Glomerular endothelial cell (primary cell): Measurements from ENCODE around the gene DVL1. TPM values are rescaled to one million over a fixed set of nuclear protein-coding genes. Genes with fewer than 3 reads are reported as not detected.

Experiments
- DNase-seq: peaks from one replicate; pipeline ENCODE4 v3.0.0-alpha.2; 2011; ENCODE audit warnings: low read depth, low spot score; ENCODE audit errors: extremely low read depth
- total RNA-seq: library from RNA; depleted of rRNA; stranded (reverse); fragments of >200 nt; gene quantifications from 2 replicates; pipeline ENCODE4 v1.2.3, GENCODE V29; 2015

DVL1 gene
- total RNA-seq, 1 donor from 2014 or later = 56.5 TPM

GRCh38 chr1:1286313-1287261 is 62.6 kb downstream of the DVL1 start:
- DNase-seq = no peak

DNA sequence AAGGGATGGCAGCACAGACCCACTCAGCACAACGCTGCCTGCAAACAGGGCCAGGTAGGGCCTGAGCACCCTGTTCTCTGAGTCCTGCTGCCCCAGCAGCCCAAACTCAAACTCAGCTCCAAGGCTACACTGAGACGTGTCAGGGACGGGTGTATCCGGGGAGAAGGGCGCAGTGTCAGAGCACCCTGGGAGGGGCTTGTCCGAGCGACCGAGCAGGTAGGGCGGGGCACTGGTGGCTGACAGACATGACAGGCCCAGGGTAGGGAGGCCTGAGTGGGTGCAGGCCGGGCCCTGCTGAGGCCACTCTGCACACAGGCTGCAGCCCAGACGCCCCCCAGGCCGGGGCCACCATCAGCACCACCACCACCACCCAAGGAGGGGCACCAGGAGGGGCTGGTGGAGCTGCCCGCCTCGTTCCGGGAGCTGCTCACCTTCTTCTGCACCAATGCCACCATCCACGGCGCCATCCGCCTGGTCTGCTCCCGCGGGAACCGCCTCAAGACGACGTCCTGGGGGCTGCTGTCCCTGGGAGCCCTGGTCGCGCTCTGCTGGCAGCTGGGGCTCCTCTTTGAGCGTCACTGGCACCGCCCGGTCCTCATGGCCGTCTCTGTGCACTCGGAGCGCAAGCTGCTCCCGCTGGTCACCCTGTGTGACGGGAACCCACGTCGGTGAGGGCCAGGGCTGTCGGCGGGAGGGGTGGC is 63.5 kb downstream of the DVL1 start:
- no peak for DNase-seq

Other genes with a start within 250 kb of the DVL1 start
- 13.5 and 32.1 TPM in 2 replicates for gene C1orf159, start 233.3 kb downstream of the DVL1 start, total RNA-seq
- not detected in 2 replicates for gene TTLL10, start 175.5 kb downstream of the DVL1 start, total RNA-seq
- gene TNFRSF18, start 142.8 kb downstream of the DVL1 start, total RNA-seq = 0.58 TPM in 1 of 2 replicates, not detected in the other
- gene TNFRSF4, start 135.3 kb downstream of the DVL1 start, total RNA-seq = 5.6 and 58.5 TPM in 2 replicates
- gene SDF4, start 117.4 kb downstream of the DVL1 start, total RNA-seq = 272 and 308 TPM in 2 replicates
- 47.9 and 63.4 TPM in 2 replicates for gene B3GALT6, start 117.2 kb downstream of the DVL1 start, total RNA-seq
- 0.76 and 1.7 TPM in 2 replicates for gene C1QTNF12, start 102.7 kb downstream of the DVL1 start, total RNA-seq
- 44.4 and 80.3 TPM in 2 replicates for gene UBE2J2, start 75.6 kb downstream of the DVL1 start, total RNA-seq
- gene SCNN1D, start 69.0 kb downstream of the DVL1 start, total RNA-seq = 0.34 and 1.4 TPM in 2 replicates
- 33.6 and 62.4 TPM in 2 replicates for gene ACAP3, start 41.5 kb downstream of the DVL1 start, total RNA-seq
- 32.1 and 36.2 TPM in 2 replicates for gene PUSL1, start 40.8 kb downstream of the DVL1 start, total RNA-seq
- gene INTS11, start 24.8 kb downstream of the DVL1 start, total RNA-seq = 104 and 110 TPM in 2 replicates
- gene CPTP, start 24.6 kb downstream of the DVL1 start, total RNA-seq = 46.5 and 56.5 TPM in 2 replicates
- gene TAS1R3, start 18.1 kb downstream of the DVL1 start, total RNA-seq = 0.35 TPM in 1 of 2 replicates, not detected in the other
- gene MXRA8, start 9.1 kb upstream of the DVL1 start, total RNA-seq = 25.8 and 39.1 TPM in 2 replicates
- 145 and 181 TPM in 2 replicates for gene AURKAIP1, start 25.8 kb upstream of the DVL1 start, total RNA-seq
- 111 and 189 TPM in 2 replicates for gene CCNL2, start 49.9 kb upstream of the DVL1 start, total RNA-seq
- 125 and 128 TPM in 2 replicates for gene MRPL20, start 57.9 kb upstream of the DVL1 start, total RNA-seq
- gene ANKRD65, start 71.9 kb upstream of the DVL1 start, total RNA-seq = 0.34 TPM in 1 of 2 replicates, not detected in the other
- gene VWA1, start 86.3 kb upstream of the DVL1 start, total RNA-seq = 21.4 and 34.8 TPM in 2 replicates
- gene ATAD3C, start 100.3 kb upstream of the DVL1 start, total RNA-seq = not detected in 2 replicates
- 22.6 and 37.5 TPM in 2 replicates for gene ATAD3B, start 122.3 kb upstream of the DVL1 start, total RNA-seq
- gene ATAD3A, start 162.7 kb upstream of the DVL1 start, total RNA-seq = 48.3 and 54.5 TPM in 2 replicates
- gene TMEM240, start 191.2 kb upstream of the DVL1 start, total RNA-seq = 1.7 and 3.4 TPM in 2 replicates
- gene SSU72, start 225.4 kb upstream of the DVL1 start, total RNA-seq = 106 and 136 TPM in 2 replicates